Astrocyte of the hippocampus (primary cell): Measurements from ENCODE around the gene SLFN14.
"Not testable (repeated sequence)": the region's sequence is repeated elsewhere in the genome, so short reads cannot be mapped to it uniquely, and the experiment has no call there.

Experiments
- DNase-seq: peaks from one replicate; pipeline ENCODE4 v3.0.0; 2011; ENCODE audit warnings: low read depth, low spot score

SLFN14 gene

GRCh38 chr17:35560703-35561102 lies at the start of gene SLFN14:
Gene SLFN14, minus strand, starts transcription at chr17:35560819. Its CDS starts 2,757 bp downstream, at chr17:35558062.
- no peak for DNase-seq

- DNase-seq, result no peak
These were observed 49.2 kb upstream of the SLFN14 start for GRCh38 chr17:35609831-35610230.

- no peak for DNase-seq
These were observed 46.7 kb upstream of the SLFN14 start for GRCh38 chr17:35607239-35607847.

- peak; percentile 60 for DNase-seq
These were observed 45.1 kb upstream of the SLFN14 start for GRCh38 chr17:35605678-35606077.

GRCh38 chr17:35603674-35604073 lies 43.1 kb upstream of the SLFN14 start:
- peak; percentile 47 for DNase-seq

GRCh38 chr17:35597604-35598003 lies 37.0 kb upstream of the SLFN14 start:
- DNase-seq, result no peak

GRCh38 chr17:35596530-35597233 lies 36.1 kb upstream of the SLFN14 start:
- DNase-seq, result no peak

GRCh38 chr17:35596072-35596471 lies 35.5 kb upstream of the SLFN14 start:
- no peak for DNase-seq

- peak; percentile 71 for DNase-seq
These were observed 27.7 kb upstream of the SLFN14 start for GRCh38 chr17:35588196-35588920.

- peak; percentile 98 for DNase-seq
These were observed 26.7 kb upstream of the SLFN14 start, which contains the start of gene AP2B1 for GRCh38 chr17:35587074-35587961. Gene AP2B1, plus strand, starts transcription at chr17:35587322. Its CDS starts 6,709 bp downstream, at chr17:35594031.

GRCh38 chr17:35586569-35587073 lies 26.0 kb upstream of the SLFN14 start:
- no peak for DNase-seq

- no peak for DNase-seq
These were observed 23.4 kb upstream of the SLFN14 start for GRCh38 chr17:35584061-35584460.

- DNase-seq, result no peak
These were observed 18.4 kb upstream of the SLFN14 start for GRCh38 chr17:35578929-35579432.

- peak; percentile 90 for DNase-seq
These were observed 17.7 kb upstream of the SLFN14 start, which contains the start of gene PEX12 for GRCh38 chr17:35578197-35578928. Gene PEX12, minus strand, starts transcription at chr17:35578571. Its CDS starts 550 bp downstream, at chr17:35578021.

GRCh38 chr17:35577830-35578196 lies 17.2 kb upstream of the SLFN14 start:
- peak; percentile 28 for DNase-seq

GRCh38 chr17:35575759-35576158 lies 15.1 kb upstream of the SLFN14 start:
- no peak for DNase-seq

GRCh38 chr17:35569405-35569804 lies 8.8 kb upstream of the SLFN14 start:
- DNase-seq, result no peak

- DNase-seq, result peak; percentile 51
These were observed 7.9 kb upstream of the SLFN14 start for GRCh38 chr17:35568561-35568960.

- no peak for DNase-seq
These were observed 6.3 kb upstream of the SLFN14 start for GRCh38 chr17:35566968-35567367.

GRCh38 chr17:35563181-35563580 lies 2.6 kb upstream of the SLFN14 start:
- DNase-seq, result not testable (repeated sequence)
